ENCODE measurements around the gene HOXD9.

Gene HOXD9

DNA sequence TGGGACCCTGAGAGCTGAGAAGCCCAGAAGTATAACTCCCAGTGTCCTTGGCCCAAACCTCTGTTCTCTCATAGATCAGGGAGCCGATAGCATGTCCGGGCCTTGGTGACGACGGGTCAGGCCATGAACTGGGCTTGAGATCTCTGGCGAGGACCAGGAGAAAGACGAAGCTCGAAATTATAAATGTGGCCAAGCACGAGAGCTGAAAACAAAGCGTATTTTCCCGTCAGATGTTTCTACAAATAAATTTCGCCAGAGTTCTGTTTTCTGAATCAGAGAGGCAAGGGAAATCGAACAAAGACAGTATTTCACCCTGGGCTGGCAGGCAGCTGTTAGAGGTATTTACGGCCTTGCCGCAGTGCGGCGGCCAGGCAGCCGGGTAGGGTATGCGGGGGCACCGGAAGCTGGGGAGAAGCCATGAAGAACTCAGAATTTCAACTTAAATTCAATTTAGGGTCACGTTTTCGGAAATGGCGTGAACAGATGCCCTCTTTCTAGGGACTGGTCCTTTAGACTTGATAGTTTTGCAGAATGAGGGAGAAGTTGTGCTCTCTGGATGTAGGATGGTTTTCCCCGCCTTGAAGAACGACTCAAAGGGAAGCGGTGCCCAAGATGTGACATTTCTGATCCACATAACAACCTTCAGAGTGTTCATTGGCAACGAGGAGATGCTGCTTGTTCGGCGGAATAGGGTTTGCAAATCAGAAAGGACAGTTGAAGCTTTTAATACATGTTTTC is 16.6 kb downstream of the HOXD9 start:
- Mint-ChIP-seq H3K27ac (peak overlapping the region; percentile 100), H3K4me3 (peak overlapping the region; percentile 100), H3K4me1 (peaks cover 54% of the 10 kb centered on the region), H3K9me3 (no peaks in the 10 kb centered on the region), H3K27me3 (ENCODE audit: low read depth, poor library complexity) (peaks cover 13% of the 10 kb centered on the region), H3K36me3 (ENCODE audit: low read depth) (peaks cover 48% of the 10 kb centered on the region)
- no peak for DNase-seq
- TF ChIP-seq, protein P1, sequence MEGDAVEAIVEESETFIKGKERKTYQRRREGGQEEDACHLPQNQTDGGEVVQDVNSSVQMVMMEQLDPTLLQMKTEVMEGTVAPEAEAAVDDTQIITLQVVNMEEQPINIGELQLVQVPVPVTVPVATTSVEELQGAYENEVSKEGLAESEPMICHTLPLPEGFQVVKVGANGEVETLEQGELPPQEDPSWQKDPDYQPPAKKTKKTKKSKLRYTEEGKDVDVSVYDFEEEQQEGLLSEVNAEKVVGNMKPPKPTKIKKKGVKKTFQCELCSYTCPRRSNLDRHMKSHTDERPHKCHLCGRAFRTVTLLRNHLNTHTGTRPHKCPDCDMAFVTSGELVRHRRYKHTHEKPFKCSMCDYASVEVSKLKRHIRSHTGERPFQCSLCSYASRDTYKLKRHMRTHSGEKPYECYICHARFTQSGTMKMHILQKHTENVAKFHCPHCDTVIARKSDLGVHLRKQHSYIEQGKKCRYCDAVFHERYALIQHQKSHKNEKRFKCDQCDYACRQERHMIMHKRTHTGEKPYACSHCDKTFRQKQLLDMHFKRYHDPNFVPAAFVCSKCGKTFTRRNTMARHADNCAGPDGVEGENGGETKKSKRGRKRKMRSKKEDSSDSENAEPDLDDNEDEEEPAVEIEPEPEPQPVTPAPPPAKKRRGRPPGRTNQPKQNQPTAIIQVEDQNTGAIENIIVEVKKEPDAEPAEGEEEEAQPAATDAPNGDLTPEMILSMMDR (IDR thresholded peaks at IDR 0.05), result no peak

DNA sequence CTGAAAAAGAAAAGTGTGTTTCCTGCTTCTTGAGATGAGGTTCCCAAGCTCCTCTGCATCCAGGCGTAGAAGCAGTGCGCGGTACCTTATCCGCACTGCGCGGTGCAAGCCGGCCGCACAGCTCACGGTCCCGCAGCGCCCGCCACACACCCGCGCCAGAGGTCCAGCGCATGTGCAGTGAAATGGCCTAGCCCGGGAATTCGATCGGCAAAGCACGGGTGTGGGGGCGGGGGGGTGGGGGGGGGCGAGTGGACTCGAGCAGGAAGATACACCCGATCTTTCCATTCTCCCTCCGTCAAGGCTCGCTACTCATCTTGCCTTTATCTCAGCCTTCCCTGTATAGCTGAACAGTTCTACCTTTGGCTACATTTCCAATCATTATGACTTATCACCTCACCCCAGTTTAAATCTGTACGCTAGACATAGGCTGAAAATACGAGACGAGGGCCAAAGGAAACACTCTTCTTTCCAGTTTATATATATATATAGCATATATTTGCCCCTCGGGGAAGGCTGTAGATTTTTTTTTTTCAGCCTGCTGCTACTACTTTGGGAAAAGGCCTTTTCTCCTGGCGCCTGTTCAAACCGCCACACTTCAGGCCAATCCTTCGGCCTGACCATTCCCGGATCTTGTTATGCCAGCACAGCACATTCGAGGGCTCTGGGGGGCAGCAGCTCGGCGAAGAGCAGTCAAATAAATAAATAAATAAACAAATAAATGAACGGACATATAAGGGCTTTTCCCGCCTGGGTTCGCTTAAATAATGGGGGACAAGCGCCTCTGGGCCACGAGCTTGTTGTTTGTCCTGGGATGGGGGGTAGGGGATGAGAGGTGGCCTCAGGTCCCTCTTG is 17.4 kb downstream of the HOXD9 start:
- peak overlapping the region; percentile 100 for H3K4me3 Mint-ChIP-seq

DNA sequence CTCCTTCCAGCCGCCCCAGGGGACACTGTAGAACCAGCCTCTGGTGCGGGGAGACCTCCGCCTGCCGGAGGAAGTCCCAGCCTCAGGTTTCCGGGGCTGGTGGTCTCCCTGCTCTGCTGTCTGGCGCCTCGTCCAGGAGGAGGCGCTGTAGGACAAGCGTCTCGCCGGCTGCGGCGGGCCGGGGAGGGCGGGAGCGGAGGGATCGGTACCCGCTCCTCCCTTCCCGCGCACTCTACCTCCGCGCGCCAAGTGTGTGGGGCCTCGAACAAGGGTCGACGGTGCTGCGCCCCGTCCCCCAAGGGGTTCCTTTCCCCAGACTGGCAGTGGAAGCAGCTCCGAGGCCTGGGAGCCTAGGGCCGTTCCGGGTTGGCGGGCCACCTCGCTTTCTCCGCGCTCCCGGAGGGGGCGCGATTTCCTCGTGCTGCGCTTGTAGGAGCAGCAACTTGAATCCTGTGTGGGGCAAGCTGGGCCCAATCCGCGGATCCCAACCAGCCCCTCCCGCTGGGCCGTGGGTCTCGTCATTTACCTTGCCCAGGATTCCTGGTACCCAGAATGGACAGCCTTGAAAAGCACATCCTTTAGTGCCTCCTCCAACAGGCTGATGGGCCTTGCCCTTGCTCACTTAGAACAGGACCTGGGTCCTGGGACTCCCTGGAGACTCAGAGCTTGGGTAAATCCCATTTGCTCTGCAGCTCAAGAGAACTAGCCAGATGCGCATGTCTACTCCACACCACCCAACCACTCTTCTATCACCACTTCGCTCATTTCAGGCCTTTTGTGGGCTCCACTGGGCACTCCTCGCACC is 18.2 kb downstream of the HOXD9 start:
- Mint-ChIP-seq H3K4me3 (peak overlapping the region; percentile 100), H3K4me1 (peaks cover 54% of the 10 kb centered on the region), H3K27ac (peak overlapping the region; percentile 97), H3K36me3 (ENCODE audit: low read depth) (peaks cover 53% of the 10 kb centered on the region), H3K9me3 (no peaks in the 10 kb centered on the region), H3K27me3 (ENCODE audit: low read depth, poor library complexity) (peaks cover 8% of the 10 kb centered on the region)
- TF ChIP-seq, protein P1 (IDR thresholded peaks at IDR 0.05), result peak; percentile 94
- peak; percentile 92 for DNase-seq

More for the DNA sequence above, 17.4 kb downstream of the HOXD9 start:
- Mint-ChIP-seq H3K4me1 (peaks cover 54% of the 10 kb centered on the region), H3K36me3 (ENCODE audit: low read depth) (peaks cover 53% of the 10 kb centered on the region), H3K9me3 (no peaks in the 10 kb centered on the region), H3K27ac (peak overlapping the region; percentile 100), H3K27me3 (ENCODE audit: low read depth, poor library complexity) (peaks cover 13% of the 10 kb centered on the region)
- TF ChIP-seq, protein P1 (IDR thresholded peaks at IDR 0.05), result no peak
- no peak for DNase-seq

DNA sequence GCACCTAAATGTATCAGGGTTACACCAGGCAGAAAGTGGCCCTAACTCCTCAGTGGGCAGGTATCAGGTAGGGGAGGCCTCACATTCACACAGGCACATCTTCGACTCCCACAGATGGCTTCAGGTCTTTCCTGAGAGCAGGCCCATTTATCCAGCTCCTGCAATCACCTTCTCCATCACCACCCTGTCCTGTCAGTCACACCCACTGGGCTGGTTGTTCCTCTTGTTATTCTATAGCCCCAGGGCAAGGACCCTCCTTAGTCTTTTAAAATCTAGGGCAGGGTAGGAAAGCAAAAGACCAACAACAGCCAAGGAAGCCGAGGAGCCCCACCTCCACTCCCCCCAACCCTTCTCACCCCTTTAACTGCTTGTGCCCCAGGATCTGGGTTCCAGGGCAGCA is 19.8 kb downstream of the HOXD9 start:
- Mint-ChIP-seq H3K4me1 (peaks cover 59% of the 10 kb centered on the region), H3K27ac (peak overlapping the region; percentile 97), H3K9me3 (no peaks in the 10 kb centered on the region), H3K27me3 (ENCODE audit: low read depth, poor library complexity) (peaks cover 2% of the 10 kb centered on the region), H3K4me3 (peak overlapping the region; percentile 100), H3K36me3 (ENCODE audit: low read depth) (peaks cover 65% of the 10 kb centered on the region)
- no peak for DNase-seq
- TF ChIP-seq, protein P1 (IDR thresholded peaks at IDR 0.05), result no peak

DNA sequence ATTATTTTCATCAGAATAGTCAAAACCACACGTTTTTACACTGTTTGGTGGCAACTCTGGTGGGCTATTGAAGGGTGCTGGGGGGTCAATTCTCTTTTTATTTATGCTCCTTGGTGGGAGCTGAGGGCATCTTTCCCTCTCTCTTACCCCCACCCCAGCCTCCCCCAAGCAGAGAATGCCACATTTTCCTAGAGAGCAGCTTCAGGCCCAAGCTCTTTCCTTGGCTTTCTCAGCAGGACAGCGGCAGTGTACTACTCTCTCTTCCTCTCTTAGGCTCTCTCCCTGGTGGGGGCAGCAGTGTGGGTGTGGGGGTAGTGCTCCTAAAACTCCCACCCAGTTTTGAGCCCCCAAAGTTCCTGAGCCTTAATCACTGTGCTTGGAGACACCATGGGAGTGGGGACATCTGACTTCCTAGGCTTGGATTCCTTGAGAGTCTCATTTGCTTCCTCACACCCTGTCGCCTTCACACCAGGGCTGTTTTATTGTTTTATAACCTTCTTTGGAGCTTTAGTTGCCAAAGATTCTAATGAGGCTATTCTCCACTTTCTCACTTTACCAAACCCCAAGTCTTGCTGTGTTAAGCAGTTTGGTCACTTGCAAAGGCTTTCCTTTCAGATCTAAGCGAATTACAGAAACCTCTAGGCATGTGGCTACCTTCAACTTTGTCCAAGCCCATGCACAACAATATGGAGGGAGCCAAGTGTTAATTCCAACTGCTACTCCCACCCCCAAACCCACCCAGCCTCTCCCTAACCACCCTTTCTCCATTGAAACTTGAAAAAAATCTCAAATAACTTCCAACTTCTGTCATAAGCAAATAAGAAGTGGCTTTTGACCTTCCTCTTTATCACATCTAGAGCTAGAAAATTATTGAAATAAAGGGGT is 22.8 kb downstream of the HOXD9 start:
- TF ChIP-seq, protein P1 (IDR thresholded peaks at IDR 0.05), result no peak
- Mint-ChIP-seq H3K27me3 (ENCODE audit: low read depth, poor library complexity) (peaks cover 2% of the 10 kb centered on the region), H3K9me3 (no peaks in the 10 kb centered on the region), H3K4me3 (peak overlapping the region; percentile 100), H3K27ac (peak overlapping the region; percentile 97), H3K36me3 (ENCODE audit: low read depth) (peaks cover 66% of the 10 kb centered on the region), H3K4me1 (peaks cover 71% of the 10 kb centered on the region)
- DNase-seq, result no peak

All from nephron progenitor cell (in vitro differentiated cells).